Liver (tissue), 3 donors: Measurements from ENCODE around the gene DLX6.

Experiments used
- EGR1 ChIP-seq, 2 donors: IDR thresholded peaks; 2 replicates each; pipeline ENCODE4 v1.6.1; 2016 to 2018; ENCODE audit warnings: antibody characterized with exemption in 2 of 2, low read depth in 2 of 2
- FOXA2 ChIP-seq: IDR thresholded peaks from 2 replicates; pipeline ENCODE4 v1.6.1; 2016; ENCODE audit warnings: antibody characterized with exemption
- GABPA ChIP-seq, 2 donors: IDR thresholded peaks in 1 of 2; conservative IDR thresholded peaks in 1 of 2; 2 replicates each; pipeline ENCODE4 v1.6.1; 2016; ENCODE audit warnings: antibody characterized with exemption in 2 of 2, mild to moderate bottlenecking in 1 of 2, moderate library complexity in 1 of 2
- HNF4A ChIP-seq, 2 donors: conservative IDR thresholded peaks; 2 replicates each; pipeline ENCODE4 v1.6.1; 2016; ENCODE audit warnings: antibody characterized with exemption in 2 of 2, mild to moderate bottlenecking in 2 of 2
- HNF4G ChIP-seq: IDR thresholded peaks from 2 replicates; pipeline ENCODE4 v1.6.1; 2016; ENCODE audit warnings: antibody characterized with exemption
- JUND ChIP-seq, 2 donors: IDR thresholded peaks; 2 replicates each; pipeline ENCODE4 v1.6.1; 2016; ENCODE audit warnings: antibody characterized with exemption in 2 of 2
- RAD21 ChIP-seq, 2 donors: IDR thresholded peaks; 2 replicates each; pipeline ENCODE4 v1.6.1; 2016; ENCODE audit warnings: antibody characterized with exemption in 2 of 2, mild to moderate bottlenecking in 2 of 2
- SP1 ChIP-seq: IDR thresholded peaks from 2 replicates; pipeline ENCODE4 v1.6.1; 2018; ENCODE audit warnings: antibody characterized with exemption, mild to moderate bottlenecking
- TAF1 ChIP-seq: conservative IDR thresholded peaks from 2 replicates; pipeline ENCODE4 v1.6.1; 2016; ENCODE audit warnings: antibody characterized with exemption, mild to moderate bottlenecking
- YY1 ChIP-seq: IDR thresholded peaks from 2 replicates; pipeline ENCODE4 v1.6.1; 2016; ENCODE audit warnings: antibody characterized with exemption, mild to moderate bottlenecking
- TF ChIP-seq, protein P1 (sequence below): fragments of 150-350 bp; IDR thresholded peaks from 2 replicates; pipeline ENCODE4 v1.5.1; 2017; ENCODE audit warnings: improper control_type of control experiment, low read depth, low read length; ENCODE audit not compliant: missing input control
- TF ChIP-seq, protein P2 (sequence below): IDR thresholded peaks from 2 replicates; pipeline ENCODE4 v1.6.1; 2016; ENCODE audit warnings: antibody characterized with exemption
- TF ChIP-seq, protein P3 (sequence below): IDR thresholded peaks from 2 replicates; pipeline ENCODE4 v1.6.1; 2016; ENCODE audit warnings: antibody characterized with exemption
- TF ChIP-seq, protein P4 (sequence below): IDR thresholded peaks from 2 replicates; pipeline ENCODE4 v1.6.1; 2016; ENCODE audit warnings: antibody characterized with exemption, mild to moderate bottlenecking
- donor health status: healthy.
- donor health status: healthy.

DNA sequence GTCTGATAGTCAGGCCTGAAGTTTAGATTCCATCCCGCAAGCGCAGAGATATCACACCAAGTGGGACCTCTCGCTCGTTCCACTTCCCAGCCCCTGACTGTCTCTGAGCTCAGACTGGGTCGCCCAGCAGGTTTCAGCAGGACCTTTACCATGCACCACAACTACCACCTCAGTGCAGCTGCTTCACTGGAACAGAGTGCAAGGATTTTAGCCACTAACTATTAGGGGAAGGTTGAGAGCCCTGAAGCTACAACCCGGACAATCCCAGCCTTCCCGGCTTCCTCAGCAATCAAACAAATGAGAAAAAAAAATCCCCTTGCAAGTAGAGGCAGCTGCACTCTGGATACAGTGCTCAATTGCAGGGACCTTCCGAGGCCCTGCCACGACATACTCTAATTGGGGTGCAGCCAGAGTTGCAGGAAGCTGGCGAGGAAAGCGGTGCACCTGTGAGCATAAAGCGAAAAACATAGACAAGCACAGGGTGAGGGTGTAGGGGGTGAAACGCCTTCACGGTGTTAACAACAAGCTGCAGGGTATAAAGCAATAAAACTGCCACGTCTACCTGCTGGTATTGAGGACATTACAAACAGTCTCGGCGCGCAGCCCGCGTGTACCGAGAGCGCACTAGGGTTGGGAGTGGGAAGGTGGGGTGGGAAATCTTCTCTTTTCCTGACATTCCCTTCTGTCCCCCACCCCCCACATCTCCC, 2.6 kb upstream of the DLX6 start:
- TF ChIP-seq TAF1 (no peak), YY1 (no peak), EGR1 (IDR thresholded peaks at IDR 0.05; ENCODE audit: low read depth in 2 of 2) (no peak), HNF4A (conservative IDR thresholded peaks at IDR 0.05) (no peak), FOXA2 (no peak), HNF4G (no peak), GABPA (IDR thresholded peaks at IDR 0.05 in 1 of 2, conservative IDR thresholded peaks at IDR 0.05 in 1 of 2) (no peak), SP1 (no peak), JUND (IDR thresholded peaks at IDR 0.05) (no peak), RAD21 (IDR thresholded peaks at IDR 0.05) (no peak)
- TF ChIP-seq, protein P1, sequence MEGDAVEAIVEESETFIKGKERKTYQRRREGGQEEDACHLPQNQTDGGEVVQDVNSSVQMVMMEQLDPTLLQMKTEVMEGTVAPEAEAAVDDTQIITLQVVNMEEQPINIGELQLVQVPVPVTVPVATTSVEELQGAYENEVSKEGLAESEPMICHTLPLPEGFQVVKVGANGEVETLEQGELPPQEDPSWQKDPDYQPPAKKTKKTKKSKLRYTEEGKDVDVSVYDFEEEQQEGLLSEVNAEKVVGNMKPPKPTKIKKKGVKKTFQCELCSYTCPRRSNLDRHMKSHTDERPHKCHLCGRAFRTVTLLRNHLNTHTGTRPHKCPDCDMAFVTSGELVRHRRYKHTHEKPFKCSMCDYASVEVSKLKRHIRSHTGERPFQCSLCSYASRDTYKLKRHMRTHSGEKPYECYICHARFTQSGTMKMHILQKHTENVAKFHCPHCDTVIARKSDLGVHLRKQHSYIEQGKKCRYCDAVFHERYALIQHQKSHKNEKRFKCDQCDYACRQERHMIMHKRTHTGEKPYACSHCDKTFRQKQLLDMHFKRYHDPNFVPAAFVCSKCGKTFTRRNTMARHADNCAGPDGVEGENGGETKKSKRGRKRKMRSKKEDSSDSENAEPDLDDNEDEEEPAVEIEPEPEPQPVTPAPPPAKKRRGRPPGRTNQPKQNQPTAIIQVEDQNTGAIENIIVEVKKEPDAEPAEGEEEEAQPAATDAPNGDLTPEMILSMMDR: no peak
- TF ChIP-seq, protein P2, sequence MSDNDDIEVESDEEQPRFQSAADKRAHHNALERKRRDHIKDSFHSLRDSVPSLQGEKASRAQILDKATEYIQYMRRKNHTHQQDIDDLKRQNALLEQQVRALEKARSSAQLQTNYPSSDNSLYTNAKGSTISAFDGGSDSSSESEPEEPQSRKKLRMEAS: no peak
- TF ChIP-seq, protein P3, sequence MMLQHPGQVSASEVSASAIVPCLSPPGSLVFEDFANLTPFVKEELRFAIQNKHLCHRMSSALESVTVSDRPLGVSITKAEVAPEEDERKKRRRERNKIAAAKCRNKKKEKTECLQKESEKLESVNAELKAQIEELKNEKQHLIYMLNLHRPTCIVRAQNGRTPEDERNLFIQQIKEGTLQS: no peak
- TF ChIP-seq, protein P4, sequence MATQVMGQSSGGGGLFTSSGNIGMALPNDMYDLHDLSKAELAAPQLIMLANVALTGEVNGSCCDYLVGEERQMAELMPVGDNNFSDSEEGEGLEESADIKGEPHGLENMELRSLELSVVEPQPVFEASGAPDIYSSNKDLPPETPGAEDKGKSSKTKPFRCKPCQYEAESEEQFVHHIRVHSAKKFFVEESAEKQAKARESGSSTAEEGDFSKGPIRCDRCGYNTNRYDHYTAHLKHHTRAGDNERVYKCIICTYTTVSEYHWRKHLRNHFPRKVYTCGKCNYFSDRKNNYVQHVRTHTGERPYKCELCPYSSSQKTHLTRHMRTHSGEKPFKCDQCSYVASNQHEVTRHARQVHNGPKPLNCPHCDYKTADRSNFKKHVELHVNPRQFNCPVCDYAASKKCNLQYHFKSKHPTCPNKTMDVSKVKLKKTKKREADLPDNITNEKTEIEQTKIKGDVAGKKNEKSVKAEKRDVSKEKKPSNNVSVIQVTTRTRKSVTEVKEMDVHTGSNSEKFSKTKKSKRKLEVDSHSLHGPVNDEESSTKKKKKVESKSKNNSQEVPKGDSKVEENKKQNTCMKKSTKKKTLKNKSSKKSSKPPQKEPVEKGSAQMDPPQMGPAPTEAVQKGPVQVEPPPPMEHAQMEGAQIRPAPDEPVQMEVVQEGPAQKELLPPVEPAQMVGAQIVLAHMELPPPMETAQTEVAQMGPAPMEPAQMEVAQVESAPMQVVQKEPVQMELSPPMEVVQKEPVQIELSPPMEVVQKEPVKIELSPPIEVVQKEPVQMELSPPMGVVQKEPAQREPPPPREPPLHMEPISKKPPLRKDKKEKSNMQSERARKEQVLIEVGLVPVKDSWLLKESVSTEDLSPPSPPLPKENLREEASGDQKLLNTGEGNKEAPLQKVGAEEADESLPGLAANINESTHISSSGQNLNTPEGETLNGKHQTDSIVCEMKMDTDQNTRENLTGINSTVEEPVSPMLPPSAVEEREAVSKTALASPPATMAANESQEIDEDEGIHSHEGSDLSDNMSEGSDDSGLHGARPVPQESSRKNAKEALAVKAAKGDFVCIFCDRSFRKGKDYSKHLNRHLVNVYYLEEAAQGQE: no peak
